SK-N-MC (cell line): Measurements from ENCODE around the gene COL20A1.

Experiments used
- EZH2 ChIP-seq: fragments of 200-600 bp; sonication (generic); IDR thresholded peaks from one replicate; pipeline ENCODE4 v1.6.1; 2017; ENCODE audit warnings: antibody characterized with exemption
- FOXP2 ChIP-seq: optimal IDR thresholded peaks from 2 replicates; pipeline ENCODE3; 2011; ENCODE audit warnings: mild to moderate bottlenecking, moderate library complexity; ENCODE audit not compliant: insufficient read depth; ENCODE audit errors: extremely low read length, control extremely low read depth
- POLR2AphosphoS5 ChIP-seq: IDR thresholded peaks from 2 replicates; pipeline ENCODE4 v1.6.1; 2012; ENCODE audit warnings: mild to moderate bottlenecking, low read depth, low read length, borderline replicate concordance

- TF ChIP-seq POLR2AphosphoS5, result no peak
- no peak for TF ChIP-seq EZH2
- no peak for TF ChIP-seq FOXP2
Measured at GRCh38 chr20:63356511-63356910, 63.5 kb downstream of the COL20A1 start.
